Activated CD8-positive, alpha-beta memory T cell treated with anti-CD3 and anti-CD28 coated beads, Interleukin-2, amount 50 U/mL, for 1 hour (primary cell): ENCODE data around the gene TIMM44.
"Not testable (repeated sequence)": the region's sequence is repeated elsewhere in the genome, so short reads cannot be mapped to it uniquely, and the experiment has no call there.

ENCODE experiments used
- DNase-seq: peaks from one replicate; pipeline ENCODE4 v3.0.0-alpha.2; 2020; ENCODE audit errors: extremely low read depth

Gene TIMM44

DNA sequence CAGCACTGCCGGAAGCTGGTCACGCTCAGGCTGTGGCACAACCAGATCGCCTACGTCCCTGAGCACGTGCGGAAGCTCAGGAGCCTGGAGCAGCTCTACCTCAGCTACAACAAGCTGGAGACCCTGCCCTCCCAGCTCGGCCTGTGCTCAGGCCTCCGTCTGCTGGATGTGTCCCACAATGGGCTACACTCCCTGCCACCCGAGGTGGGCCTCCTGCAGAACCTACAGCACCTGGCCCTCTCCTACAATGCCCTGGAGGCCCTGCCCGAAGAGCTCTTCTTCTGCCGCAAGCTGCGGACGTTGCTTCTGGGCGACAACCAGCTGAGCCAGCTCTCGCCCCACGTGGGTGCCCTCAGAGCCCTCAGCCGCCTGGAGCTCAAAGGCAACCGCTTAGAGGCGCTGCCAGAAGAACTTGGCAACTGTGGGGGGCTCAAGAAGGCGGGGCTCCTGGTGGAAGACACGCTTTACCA lies 43.0 kb downstream of the TIMM44 start:
- DNase-seq: no peak

DNA sequence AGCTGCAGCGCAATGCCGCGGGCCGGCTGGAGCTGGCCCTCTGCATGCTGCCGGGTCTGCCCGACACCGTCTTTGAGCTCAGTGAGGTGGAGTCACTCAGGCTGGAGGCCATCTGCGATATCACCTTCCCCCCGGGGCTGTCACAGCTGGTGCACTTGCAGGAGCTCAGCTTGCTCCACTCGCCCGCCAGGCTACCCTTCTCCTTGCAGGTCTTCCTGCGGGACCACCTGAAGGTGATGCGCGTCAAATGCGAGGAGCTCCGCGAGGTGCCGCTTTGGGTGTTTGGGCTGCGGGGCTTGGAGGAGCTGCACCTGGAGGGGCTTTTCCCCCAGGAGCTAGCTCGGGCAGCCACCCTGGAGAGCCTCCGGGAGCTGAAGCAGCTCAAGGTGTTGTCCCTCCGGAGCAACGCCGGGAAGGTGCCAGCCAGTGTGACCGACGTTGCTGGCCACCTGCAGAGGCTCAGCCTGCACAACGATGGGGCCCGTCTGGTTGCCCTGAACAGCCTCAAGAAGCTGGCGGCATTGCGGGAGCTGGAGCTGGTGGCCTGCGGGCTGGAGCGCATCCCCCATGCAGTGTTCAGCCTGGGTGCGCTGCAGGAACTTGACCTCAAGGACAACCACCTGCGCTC lies 43.6 kb downstream of the TIMM44 start:
- DNase-seq: no peak

DNA sequence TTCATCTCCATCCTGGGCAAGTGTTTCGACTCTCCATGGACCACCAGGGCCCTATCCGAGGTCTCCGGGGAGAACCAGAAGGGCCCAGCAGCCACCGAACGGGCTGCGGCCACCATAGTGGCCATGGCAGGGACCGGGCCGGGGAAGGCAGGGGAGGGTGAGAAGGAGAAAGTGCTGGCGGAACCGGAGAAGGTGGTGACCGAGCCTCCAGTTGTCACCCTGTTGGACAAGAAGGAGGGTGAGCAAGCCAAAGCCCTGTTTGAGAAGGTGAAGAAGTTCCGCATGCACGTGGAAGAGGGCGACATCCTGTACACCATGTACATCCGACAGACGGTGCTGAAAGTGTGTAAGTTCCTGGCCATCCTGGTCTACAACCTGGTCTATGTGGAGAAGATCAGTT lies 44.5 kb downstream of the TIMM44 start:
- no peak for DNase-seq

DNA sequence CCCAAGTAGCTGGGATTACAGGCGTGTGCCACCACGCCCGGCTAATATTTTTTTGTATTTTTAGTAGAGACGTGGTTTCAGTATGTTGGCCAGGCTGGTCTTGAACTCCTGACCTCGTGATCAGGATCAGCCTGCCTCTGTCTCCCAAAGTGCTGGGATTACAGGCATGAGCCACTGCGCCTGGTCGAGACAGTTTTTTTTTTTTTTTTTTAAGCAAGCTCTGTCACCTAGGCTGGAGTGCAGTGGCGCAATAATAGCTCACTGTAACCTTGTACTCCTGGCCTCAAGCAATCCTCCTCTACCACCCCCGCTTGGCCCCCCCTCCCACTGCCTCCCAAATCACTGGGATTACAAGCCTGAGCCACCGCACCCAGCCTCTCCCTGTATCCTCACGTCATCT lies 46.2 kb downstream of the TIMM44 start:
- DNase-seq: no peak

DNA sequence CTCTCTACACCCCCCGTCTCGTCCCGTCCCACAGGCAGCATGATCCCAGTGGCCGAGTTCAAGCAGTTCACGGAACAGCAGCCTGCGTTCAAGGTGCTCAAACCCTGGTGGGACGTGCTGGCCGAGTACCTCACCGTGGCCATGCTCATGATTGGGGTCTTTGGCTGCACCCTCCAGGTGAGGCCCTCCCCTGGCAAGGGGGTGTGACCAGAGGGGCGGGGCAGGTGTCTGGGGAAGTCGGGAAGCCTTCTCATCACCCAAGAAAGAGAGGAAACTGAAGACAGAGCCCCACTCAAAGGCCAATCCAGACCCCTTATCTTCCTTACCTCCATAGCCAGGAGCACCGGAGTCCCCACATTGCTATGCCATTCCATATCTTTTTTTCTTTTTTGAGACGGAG lies 47.9 kb downstream of the TIMM44 start:
- DNase-seq: no peak

DNA sequence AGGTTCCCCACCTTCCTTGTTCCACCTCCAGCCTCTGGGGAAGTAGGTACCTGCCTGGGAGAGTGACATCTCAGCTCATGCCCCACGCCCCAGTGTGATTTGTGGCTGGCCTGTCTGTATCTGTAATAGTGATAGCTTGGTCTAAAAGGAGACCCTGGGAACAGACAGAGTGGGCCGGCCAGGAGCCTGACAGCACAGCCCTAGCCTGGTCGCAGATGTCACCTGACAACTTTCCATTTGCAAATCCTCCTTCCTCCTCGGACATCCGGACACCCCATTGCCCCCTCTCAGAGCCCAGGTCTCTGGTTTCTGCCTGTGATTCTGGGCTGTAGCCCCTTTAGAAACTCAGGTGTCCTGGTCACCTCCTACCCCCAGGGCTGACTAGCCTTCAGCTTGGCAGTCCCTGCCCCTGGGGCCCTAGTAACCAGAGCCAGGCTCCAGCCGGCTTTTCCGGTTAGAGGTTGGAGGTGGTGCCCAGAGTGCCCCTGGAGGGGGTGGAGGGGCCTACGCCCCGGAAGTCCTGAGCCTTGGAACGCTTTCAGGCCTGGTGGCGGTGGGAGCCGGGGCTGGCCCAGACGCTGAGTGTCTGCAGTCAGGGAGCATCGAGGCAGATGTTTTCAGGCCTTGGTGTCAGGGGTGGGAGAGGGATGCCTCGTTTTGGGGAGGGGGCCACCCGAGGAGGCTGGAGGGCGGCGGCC lies 48.7 kb downstream of the TIMM44 start:
- DNase-seq: no peak

DNA sequence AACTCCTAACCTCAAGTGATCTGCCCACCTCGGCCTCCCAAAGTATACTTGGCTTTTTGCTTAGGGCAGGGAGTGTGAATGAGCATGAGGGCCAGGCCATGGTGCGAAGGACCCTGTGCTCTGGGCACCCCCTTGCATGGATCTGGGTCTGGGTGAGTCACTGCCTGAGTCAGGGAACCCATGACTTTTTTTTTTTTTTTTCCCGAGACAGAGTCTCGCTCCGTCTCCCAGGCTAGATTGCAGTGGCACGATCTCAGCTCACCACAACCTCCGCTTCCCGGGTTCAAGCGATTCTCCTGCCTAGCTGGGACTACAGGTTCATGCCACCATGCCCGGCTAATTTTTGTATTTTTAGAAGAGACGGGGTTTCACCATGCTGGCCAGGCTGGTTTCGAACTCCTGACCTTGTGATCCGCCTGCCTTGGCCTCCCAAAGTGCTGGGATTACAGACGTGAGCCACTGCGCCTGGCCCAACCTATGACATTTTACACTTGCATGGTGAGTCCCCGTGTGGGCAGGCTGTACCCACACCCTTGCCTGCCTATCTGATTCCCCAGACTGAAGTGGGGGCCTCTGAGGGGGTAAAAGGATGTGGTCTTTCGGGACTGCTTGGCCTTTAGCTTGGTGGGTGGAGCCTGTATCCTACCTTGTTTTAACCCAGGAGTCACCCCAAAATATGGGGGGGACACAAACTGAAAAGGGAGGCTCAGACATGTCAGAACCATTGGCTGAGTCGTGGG lies 49.9 kb downstream of the TIMM44 start:
- not testable (repeated sequence) for DNase-seq

DNA sequence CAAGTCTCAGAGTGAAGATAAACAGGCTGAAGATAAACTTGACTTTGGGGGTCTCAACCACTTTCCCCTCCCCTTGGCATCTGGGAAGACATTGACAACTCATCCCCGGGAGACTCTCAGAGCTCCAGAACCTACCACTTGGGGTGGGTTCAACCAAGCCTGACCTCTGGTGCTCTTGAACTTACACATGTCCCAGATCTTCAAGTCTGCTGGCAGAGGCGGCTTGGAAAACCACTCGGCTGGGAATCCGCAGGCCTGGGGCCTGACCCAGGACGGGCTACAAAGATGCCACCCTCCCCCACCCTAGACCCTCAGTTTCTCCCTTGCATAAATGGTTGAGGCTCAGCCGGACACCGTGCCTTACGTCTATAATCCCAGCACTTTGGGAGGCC lies 54.6 kb downstream of the TIMM44 start:
- DNase-seq: no peak

DNA sequence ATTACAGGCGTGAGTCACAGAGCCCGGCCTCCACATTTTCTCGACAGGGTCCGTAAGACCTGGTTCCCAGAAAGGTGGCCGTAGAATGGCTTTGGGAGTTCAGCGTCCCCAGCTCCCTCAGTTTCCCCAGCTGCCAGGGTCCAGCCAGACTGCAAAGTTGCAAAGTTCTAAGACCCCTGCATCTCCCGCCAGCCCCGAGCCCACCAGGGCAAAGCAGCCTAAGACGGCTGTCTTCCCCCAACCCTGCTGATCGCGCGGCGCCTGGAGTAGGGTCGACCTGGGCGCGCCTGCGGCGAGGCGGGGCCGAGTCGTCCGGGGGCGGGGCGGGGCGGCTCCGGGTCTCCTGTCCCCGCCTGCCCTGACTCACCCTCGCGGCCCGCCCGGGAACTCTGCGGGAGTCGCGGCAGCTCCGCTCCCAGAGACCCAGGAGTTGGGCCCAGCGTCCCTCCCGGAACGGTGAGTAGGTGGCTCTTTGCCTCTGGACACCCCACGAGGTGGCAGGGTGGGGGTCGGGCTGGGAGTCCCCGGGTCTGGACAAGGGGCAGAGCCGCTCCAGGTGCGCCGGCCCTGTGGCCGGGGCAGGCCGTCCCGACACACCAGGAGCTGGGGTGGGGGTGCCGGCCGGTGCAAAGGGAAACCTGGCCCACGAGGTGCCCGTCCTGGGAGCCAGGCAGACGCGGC lies 55.2 kb downstream of the TIMM44 start, which contains the start of gene LRRC8E:
Gene LRRC8E (plus strand): TSS at position 366 of the 681 bp plus-strand sequence. CDS start 7,094 bp downstream, outside the sequence.
- DNase-seq: no peak

DNA sequence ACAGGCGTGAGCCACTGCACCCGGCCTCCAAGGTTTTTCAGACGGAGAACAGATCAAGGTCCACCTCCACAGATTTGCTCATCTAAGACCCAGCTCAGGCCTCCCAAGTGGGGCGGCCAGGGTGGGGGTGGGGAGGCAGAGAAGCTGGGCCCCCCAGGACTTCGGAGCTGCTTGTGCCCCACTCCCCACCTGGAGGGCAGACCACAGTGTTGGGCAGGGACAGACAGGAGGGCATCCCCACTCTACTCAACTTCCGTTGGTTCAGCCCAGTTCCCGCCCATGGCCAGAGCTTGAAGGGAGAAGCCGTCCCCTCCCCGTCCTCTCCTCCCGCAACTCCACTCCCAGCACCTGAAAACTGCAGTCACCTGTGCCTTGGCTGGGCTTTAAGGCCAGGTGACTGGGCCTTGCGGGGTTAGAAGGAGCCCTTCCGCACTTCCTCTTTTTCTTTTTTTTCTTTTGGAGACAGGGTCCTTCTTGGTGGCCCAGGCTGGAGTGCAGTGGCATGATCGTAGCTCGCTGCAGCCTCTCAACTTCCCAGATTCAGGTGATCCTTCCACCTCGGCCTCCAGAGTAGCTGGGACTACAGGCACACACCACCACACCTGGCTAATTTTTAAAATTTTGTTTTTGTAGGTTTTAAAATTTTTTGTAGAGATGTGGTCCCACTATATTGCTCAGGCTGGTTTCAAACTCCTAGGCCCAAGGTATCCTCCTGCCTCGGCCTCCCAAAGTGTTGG lies 55.9 kb downstream of the TIMM44 start:
- DNase-seq: no peak

DNA sequence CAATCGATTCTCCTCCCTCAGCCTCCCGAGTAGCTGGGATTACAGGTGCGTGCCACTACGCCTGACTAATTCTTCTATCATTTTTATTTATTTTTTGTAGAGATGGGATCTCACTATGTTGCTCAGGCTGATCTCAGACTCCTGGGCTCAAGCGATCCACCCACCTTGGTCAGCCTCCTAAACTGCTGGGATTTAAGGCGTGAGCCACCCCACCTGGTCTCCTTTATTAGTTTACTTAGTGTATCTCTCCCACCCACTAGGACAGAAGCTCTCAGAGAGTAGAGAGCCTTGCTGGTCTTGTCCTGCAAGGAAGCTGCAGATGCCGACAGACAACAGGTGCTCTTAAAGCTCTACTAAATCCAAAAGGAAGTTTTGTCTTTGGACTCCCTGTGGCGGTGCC lies 57.6 kb downstream of the TIMM44 start:
- no peak for DNase-seq

DNA sequence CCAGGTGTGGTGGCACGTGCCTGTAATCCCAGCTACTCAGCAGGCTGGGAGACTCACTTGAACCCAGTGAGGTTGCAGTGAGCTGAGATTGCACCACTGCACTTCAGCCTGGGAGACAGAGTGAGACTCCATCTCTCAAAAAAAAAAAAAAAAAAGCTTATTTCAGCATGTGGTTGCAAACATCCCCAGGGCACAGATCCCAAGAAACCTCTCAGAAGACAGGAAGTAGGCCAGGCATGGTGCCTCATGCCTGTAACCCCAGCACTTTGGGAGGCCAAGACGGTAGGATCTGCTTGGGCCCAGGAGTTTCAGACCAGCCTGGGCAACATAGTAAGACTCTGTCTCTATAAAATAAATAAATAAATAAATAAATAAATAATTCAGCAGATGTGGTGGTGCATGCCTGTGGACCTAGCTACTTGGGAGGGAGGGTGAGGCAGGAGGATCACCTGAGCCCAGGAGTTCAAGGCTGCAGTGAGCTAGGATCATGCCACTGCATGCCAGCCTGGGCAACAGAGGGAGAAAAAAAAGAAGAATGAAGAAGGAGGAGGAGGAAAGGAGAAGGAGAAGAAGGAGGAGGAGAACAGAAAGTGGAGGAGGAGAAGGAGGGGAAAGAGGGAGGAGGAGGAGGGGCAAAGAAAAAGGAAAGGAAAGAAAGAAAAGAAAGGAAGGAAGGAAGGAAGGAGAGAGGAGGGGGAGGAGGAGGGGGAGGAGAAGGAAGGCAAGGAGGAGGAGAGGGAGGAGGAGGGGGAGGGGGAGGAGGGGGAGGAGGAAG lies 59.5 kb downstream of the TIMM44 start:
- no peak for DNase-seq

DNA sequence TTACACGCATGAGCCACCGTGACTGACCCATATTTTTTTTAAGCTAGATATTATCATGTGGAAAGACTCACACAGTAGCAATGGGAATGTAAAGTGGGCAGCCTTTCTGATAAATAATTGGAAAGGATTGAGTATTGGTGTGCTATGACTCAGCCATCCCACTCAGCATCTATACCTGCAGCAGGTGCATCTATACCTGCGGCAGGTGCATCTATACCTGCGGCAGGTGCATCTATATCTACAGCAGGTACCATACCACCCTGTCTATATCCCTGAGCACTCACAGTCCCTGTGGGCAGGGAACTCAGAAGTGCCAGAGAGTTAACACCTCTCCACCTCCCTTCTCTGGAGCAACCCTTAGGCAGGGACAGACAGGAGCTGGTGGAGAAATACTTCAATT lies 60.4 kb downstream of the TIMM44 start:
- DNase-seq: no peak

DNA sequence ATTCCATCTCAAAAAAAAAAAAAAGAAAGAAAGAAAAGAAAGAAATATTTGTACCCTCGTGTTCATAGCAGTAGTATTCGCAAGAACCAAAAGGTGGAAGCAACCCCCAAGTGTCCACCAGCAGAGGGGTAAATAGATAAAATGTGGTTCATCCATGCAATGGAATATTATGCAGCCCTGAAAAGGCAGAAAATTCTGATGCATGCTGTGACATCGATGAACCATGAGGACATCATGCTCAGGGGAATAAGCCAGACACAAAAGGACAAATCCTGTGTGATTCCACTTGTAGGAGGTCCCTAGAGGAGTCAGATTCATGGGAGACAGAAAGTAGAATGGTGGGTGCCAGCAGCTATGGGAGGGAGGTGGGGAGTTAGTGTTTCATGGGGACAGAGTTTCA lies 61.6 kb downstream of the TIMM44 start:
- DNase-seq: no peak

DNA sequence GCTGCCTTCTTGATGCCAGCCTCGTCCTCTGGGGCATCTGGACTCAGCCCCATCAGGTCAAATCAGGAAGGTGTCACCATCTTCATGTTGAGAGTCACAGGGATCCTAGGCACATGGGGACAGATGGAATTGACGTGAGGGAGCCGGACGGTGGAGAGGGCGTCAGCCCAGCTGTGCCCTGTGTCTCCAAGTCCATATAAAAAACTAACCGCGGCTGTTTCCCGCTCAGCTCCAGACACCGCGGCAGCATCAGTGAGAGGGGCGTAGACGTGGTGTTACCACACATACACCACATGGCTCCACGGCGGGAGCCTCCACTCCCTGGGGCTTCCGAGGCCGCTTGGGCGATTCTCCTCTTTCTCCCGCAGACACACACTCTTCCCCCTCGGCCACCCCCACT lies 63.6 kb downstream of the TIMM44 start:
- DNase-seq: no peak

DNA sequence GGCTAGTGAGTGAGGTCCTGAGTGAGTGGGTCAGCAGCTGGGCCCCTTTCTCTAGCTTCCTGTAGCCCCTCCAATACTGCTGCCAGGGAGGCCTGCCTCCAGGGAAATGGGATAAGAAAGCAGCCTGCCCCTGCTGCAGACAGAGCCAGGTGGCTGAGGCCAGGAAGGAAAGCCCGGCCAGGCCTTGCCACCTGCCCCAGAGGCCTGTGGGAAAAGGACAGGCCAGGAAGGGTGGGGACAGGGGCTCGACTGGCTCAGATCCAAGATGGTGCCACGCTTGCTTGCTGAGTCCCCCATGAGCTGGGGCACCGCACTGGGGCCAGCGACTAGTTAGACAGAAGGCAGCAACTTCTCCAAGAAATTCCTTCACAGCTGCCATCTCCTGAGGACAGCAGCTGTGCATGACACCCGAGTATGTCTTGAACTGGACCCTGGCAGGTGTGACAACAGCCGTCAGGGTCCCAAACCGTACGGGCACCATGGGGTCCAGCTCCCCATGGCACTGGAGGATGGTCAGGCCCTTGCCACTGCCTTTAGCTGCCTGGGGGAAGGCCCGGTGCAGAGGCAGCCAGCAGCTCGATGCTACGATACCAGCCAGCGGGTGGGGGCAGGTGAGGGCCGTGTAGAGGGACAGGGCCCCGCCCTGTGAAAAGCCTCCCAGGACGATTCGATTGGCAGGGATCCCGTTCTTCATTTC lies 64.2 kb downstream of the TIMM44 start:
- DNase-seq: no peak

DNA sequence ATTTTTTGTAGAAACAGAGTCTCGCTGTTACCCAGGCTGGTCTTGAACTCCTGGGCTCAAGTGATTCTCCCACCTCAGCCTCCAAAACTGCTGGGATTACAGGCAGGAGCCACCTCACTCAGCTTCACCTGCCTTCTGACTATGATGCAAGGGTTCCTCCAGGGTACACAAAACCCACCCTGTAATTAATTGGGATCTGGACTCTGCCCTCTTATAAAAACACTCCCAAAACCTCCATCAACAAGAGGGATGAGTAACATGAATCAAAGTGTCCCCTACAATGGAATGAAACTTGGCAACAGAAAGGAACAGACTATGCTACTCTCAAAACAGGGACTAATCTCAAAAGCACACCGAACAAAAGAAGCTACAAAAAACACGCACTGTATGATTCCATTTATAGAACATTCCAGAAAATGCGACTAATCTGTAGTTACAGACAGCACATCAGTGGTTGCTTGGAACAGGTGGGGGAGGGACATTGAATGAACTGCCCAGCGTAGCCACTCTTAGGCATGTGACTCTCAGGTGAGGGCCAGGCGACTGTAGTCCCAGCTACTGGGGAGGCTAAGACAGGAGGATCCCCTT lies 66.1 kb downstream of the TIMM44 start:
- no peak for DNase-seq
